GM18526 (cell line): Measurements from ENCODE around the gene GOLIM4.

Source experiments
- POLR2A ChIP-seq: IDR thresholded peaks from 3 replicates; pipeline ENCODE4 v1.6.1; 2011; ENCODE audit not compliant: insufficient read length; ENCODE audit errors: extremely low read depth

GOLIM4 gene

GRCh38 chr3:168047936-168048335, 47.8 kb downstream of the GOLIM4 start:
- no peak for TF ChIP-seq POLR2A

DNA sequence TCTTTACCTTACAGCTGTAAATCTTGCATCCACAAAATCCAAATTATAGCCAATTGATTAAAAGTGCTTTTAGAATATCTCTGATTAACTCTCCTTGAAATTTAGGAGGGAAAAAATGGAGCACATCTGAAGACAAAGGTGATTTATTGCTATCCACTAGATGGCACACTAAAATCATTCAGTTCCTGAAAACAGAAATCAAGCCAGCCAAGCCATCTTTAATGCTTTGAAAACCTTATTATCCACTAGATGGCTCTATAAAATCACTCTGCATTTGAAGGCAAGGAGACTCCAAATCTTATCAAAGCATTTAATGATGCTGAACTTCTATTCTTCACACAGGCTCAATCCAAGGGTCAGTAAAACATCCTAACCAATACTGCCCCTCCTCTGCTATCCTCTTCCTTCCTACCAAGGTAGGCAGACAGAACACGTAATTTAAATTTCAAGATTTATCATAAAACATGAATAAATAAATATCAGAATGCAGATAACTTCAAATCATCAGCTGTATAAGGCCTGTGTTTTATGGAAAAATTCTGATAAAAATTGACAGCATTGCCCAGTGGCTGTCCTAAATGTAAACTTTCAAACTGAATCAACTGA, 48.4 kb downstream of the GOLIM4 start:
- no peak for TF ChIP-seq POLR2A

- TF ChIP-seq POLR2A, result no peak
These were observed 51.7 kb downstream of the GOLIM4 start for GRCh38 chr3:168044049-168044448.

GRCh38 chr3:168040607-168041208, 55.0 kb downstream of the GOLIM4 start:
- TF ChIP-seq POLR2A, result no peak

DNA sequence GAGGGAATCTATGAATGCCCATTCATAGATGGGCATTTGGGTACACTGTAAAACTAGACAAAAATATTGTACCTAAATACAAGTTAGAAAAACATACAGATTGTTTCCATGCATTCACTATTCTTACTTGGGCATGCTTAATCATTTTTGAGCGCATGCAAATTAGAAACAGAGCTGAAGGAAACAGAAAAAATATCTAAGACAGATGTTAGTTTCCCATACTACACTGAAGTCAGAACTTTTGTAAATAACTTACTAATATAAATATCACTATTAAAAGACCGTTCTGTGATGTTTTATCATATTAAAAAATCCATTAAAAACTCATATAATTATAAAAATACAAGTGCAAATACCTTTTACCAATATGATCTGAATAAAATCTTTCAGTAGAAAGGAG, 58.7 kb downstream of the GOLIM4 start:
- TF ChIP-seq POLR2A, result no peak

- no peak for TF ChIP-seq POLR2A
These were observed 59.1 kb downstream of the GOLIM4 start for GRCh38 chr3:168036619-168037018.

- TF ChIP-seq POLR2A, result no peak
These were observed 61.4 kb downstream of the GOLIM4 start for GRCh38 chr3:168034152-168034928.

DNA sequence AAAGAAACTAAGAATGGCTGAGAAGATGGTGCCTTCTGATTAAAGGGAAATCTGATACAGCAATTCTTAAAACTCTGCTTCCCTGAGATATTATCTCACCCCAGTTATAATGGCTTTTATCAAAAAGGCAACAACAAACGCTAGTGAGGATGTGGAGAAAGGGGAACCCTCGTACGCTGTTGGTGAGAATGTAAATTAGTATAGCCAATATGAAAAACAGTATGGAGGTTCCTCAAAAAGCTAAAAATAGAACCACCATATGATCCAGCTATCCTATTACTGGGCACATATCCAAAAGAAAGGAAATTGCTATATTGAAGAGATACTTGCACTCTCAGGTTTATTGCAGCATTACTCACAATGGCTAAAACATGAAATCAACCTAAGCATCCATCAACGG, 65.1 kb downstream of the GOLIM4 start:
- no peak for TF ChIP-seq POLR2A

DNA sequence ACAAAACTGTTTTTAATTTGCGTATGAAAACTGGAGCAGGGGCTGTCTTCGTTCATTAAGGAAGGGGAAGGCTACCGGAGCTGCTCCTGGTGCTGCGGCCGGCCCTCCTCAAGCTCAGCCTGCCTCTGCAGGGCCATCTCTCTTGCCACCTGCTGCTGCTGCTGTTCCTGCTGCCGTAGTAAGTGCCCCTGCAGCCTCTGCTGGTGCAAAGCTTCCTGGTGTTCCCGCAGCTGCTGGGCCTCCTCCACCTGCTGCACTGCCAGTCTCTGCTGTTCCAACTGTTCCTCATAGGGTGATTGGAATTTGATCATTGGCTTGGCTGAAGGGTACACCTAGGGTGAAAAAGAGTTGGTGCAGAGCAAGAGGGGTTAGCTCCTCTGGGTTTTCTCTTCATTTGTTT, 66.0 kb downstream of the GOLIM4 start:
- TF ChIP-seq POLR2A, result no peak

GRCh38 chr3:168028086-168028485, 67.6 kb downstream of the GOLIM4 start:
- TF ChIP-seq POLR2A, result no peak

- no peak for TF ChIP-seq POLR2A
These were observed 69.0 kb downstream of the GOLIM4 start for GRCh38 chr3:168026764-168027163.

- no peak for TF ChIP-seq POLR2A
These were observed 70.6 kb downstream of the GOLIM4 start for GRCh38 chr3:168025076-168025475.

- no peak for TF ChIP-seq POLR2A
These were observed 71.2 kb downstream of the GOLIM4 start for GRCh38 chr3:168024537-168024941.

GRCh38 chr3:168021737-168022450, 73.8 kb downstream of the GOLIM4 start:
- no peak for TF ChIP-seq POLR2A

DNA sequence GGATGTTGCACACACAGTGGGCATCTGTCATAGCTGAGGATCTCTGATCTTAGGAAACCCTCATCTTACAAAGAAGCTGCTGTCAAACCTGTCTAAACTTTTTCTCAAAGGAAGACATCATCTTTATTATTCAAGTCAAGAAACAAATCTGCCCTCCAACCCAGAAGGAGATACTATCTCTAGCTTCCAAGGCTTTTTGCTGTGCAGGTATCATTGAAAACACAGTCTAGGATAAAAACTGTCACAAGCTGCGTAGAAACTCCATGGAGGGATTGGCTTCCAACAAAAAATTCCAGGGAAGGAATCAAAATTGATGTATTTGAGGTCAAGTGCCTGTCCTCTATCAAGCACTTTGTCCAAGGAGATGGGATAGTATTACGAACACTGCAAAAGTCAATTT, 89.1 kb downstream of the GOLIM4 start:
- no peak for TF ChIP-seq POLR2A

- TF ChIP-seq POLR2A, result no peak
These were observed 91.8 kb downstream of the GOLIM4 start for GRCh38 chr3:168003911-168004310.
